Activated CD8-positive, alpha-beta T cell treated with anti-CD3 and anti-CD28 coated beads for 36 hours (primary cell): ENCODE data around the gene GNAI3. TPM values are rescaled to one million over a fixed set of nuclear protein-coding genes. Genes with fewer than 3 reads are reported as not detected.

ENCODE experiments used
- ATAC-seq: fragments of 200-7000 bp; cut with Tn5 transposase; one replicate; pipeline ENCODE4 v1.10.0; 2021; ENCODE audit warnings: mild to moderate bottlenecking, moderate library complexity
- CTCF ChIA-PET: fragments of 350-600 bp; sonication (Branson Sonifier 250); formaldehyde crosslinking; loops from one replicate; lab custom pipeline; 2021; ENCODE audit warnings: antibody characterized with exemption; lab: Charles Lee
- POLR2A ChIA-PET: fragments of 350-600 bp; sonication (Branson Sonifier 250); formaldehyde crosslinking; loops from one replicate; lab custom pipeline; 2021; ENCODE audit warnings: antibody characterized with exemption; lab: Charles Lee
- DNase-seq: peaks from one replicate; pipeline ENCODE4 v3.0.0-alpha.2; 2020
- H3K27ac Mint-ChIP-seq: one replicate; pipeline ENCODE4 v1.8.0; 2021; ENCODE audit warnings: mild to moderate bottlenecking, mixed read lengths
- H3K27me3 Mint-ChIP-seq: one replicate; pipeline ENCODE4 v1.8.0; 2021; ENCODE audit warnings: mixed read lengths
- H3K36me3 Mint-ChIP-seq: one replicate; pipeline ENCODE4 v1.8.0; 2021; ENCODE audit warnings: low read depth, mixed read lengths
- H3K4me1 Mint-ChIP-seq: one replicate; pipeline ENCODE4 v1.8.0; 2021; ENCODE audit warnings: low read depth, mixed read lengths
- H3K4me3 Mint-ChIP-seq: one replicate; pipeline ENCODE4 v1.8.0; 2021; ENCODE audit warnings: mild to moderate bottlenecking, moderate library complexity, mixed read lengths
- H3K9me3 Mint-ChIP-seq: one replicate; pipeline ENCODE4 v1.8.0; 2021; ENCODE audit warnings: mixed read lengths
- intact Hi-C: fragments of 100-400 bp; cut with micrococcal nuclease; formaldehyde crosslinking; loops from one replicate; pipeline ENCODE4 v1.10.0; 2022
- total RNA-seq, 2 experiments: library from RNA; stranded (reverse); gene quantifications; one replicate each; pipeline ENCODE4 v1.2.3, GENCODE V29; 2021
- TF ChIP-seq, protein P1 (sequence below): fragments of 200-600 bp; IDR thresholded peaks from one replicate; pipeline ENCODE4 v1.8.0; 2022; ENCODE audit warnings: antibody characterized with exemption, mild to moderate bottlenecking

Gene GNAI3
- total RNA-seq, 2 experiments from 2014 or later, result 7.5 to 7.7 TPM

GRCh38 chr1:109664671-109665070 is 116.3 kb downstream of the GNAI3 start:
- intact Hi-C loops, result no loop called here
- no peaks in the 10 kb centered on the region for H3K36me3 Mint-ChIP-seq
- H3K9me3 Mint-ChIP-seq, result no peaks in the 10 kb centered on the region
- DNase-seq, result no peak
- H3K27ac Mint-ChIP-seq, result no peak overlapping the region
- TF ChIP-seq, protein P1, sequence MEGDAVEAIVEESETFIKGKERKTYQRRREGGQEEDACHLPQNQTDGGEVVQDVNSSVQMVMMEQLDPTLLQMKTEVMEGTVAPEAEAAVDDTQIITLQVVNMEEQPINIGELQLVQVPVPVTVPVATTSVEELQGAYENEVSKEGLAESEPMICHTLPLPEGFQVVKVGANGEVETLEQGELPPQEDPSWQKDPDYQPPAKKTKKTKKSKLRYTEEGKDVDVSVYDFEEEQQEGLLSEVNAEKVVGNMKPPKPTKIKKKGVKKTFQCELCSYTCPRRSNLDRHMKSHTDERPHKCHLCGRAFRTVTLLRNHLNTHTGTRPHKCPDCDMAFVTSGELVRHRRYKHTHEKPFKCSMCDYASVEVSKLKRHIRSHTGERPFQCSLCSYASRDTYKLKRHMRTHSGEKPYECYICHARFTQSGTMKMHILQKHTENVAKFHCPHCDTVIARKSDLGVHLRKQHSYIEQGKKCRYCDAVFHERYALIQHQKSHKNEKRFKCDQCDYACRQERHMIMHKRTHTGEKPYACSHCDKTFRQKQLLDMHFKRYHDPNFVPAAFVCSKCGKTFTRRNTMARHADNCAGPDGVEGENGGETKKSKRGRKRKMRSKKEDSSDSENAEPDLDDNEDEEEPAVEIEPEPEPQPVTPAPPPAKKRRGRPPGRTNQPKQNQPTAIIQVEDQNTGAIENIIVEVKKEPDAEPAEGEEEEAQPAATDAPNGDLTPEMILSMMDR, result no peak
- no peak for ATAC-seq
- CTCF ChIA-PET, result interaction anchor here (0.9 kb wide), 1 partner anchor 25 kb away, joined by 4 read pairs; no protein-coding TSS in a partner anchor
- H3K27me3 Mint-ChIP-seq, result no peaks in the 10 kb centered on the region
- H3K4me3 Mint-ChIP-seq, result no peak overlapping the region
- H3K4me1 Mint-ChIP-seq, result peaks cover 15% of the 10 kb centered on the region
- POLR2A ChIA-PET, result interaction anchor here (0.5 kb wide), 1 partner anchor 679 kb away, joined by 3 read pairs; no protein-coding TSS in a partner anchor

DNA sequence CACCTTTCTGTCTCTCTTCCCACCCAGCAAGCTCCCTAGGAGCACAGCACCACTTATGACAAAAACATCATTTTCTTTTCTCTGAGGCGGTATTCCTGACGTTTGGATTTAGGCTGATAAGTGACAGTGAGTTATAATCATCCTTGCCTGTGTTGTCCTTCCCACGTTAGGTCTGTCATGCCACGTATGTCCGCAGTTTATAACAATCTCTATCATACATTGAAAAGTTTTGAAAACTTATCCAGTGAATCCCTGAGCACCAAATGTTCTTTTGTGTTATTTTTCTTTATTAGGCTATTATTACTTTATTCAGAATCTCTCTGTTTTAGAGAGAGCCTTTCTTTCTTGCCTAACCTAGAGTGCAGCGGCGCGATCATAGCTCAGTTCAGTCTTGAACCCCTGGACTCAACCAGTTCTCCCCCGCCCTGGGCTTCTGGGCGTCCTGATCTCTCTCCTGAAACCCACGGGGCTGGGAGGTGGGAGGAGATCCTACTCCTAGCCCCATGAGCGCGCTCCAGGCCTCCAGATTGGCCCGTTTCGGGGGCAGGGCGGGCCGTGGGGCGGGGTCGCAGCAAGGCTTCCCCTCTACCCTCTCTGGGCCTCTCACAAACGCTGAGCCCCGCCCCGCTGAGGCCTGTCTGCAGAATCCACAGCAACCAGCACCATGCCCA is 119.2 kb downstream of the GNAI3 start, which contains the start of gene GSTM2:
GSTM2 (plus strand) TSS at position 606 of the 671 bp plus-strand sequence; CDS start at position 665, 59 bp downstream.
- TF ChIP-seq, protein P1, result no peak
- CTCF ChIA-PET, result interaction anchor here (3.1 kb wide), 1 partner anchor 28 kb away, joined by 16 read pairs; no protein-coding TSS in a partner anchor
- DNase-seq (peak; percentile 91), ATAC-seq (peak; percentile 99)
- H3K36me3 Mint-ChIP-seq, result no peaks in the 10 kb centered on the region
- H3K4me3 Mint-ChIP-seq, result peak within 1 kb of the TSS; percentile 72
- H3K4me1 Mint-ChIP-seq, result peaks cover 21% of the 10 kb centered on the region
- H3K9me3 Mint-ChIP-seq, result no peaks in the 10 kb centered on the region
- H3K27me3 Mint-ChIP-seq, result no peaks in the 10 kb centered on the region
- H3K27ac Mint-ChIP-seq, result peak within 1 kb of the TSS; percentile 47
- POLR2A ChIA-PET, result interaction anchor here (1.1 to 1.5 kb wide), 3 partner anchors 9 to 19 kb away, joined by 3 to 4 read pairs (median 3); no protein-coding TSS in a partner anchor
- intact Hi-C loops, result no loop called here

Other genes starting within 250 kb of the GNAI3 start
- not detected for gene MYBPHL, start 241.6 kb upstream of the GNAI3 start, total RNA-seq
- 1 to 10 TPM; 2.5 to 3.2 TPM for gene SORT1, start 150.7 kb upstream of the GNAI3 start, total RNA-seq
- 100 to 1,000 TPM; 192 to 210 TPM for gene PSMA5, start 122.2 kb upstream of the GNAI3 start, total RNA-seq
- not detected for gene SYPL2, start 82.1 kb upstream of the GNAI3 start, total RNA-seq
- gene ATXN7L2, start 64.7 kb upstream of the GNAI3 start, total RNA-seq, result 10 to 100 TPM; 11.2 to 13.7 TPM
- 1 to 10 TPM; 7.0 to 9.5 TPM for gene CYB561D1, start 54.5 kb upstream of the GNAI3 start, total RNA-seq
- 1 to 10 TPM; 1.3 to 1.7 TPM for gene AMIGO1, start 38.9 kb upstream of the GNAI3 start, total RNA-seq
- under 1 TPM in 1 of 2 experiments, not detected in 1; 0.22 TPM for gene GPR61, start 8.7 kb upstream of the GNAI3 start, total RNA-seq
- gene GNAT2, start 71.0 kb downstream of the GNAI3 start, total RNA-seq, result under 1 TPM; 0.81 to 0.88 TPM
- gene AMPD2, start 71.2 kb downstream of the GNAI3 start, total RNA-seq, result 100 to 1,000 TPM; 107 to 119 TPM
- 10 to 100 TPM in 1 of 2 experiments, 1 to 10 TPM in 1; 8.3 to 10.5 TPM for gene GSTM4, start 107.5 kb downstream of the GNAI3 start, total RNA-seq
- gene GSTM2, start 119.4 kb downstream of the GNAI3 start, total RNA-seq, result 10 to 100 TPM; 13.6 to 16.2 TPM
- gene GSTM1, start 139.2 kb downstream of the GNAI3 start, total RNA-seq, result 10 to 100 TPM; 47.9 to 49.6 TPM
- under 1 TPM; 0.49 to 0.50 TPM for gene GSTM5, start 163.6 kb downstream of the GNAI3 start, total RNA-seq
- gene GSTM3, start 192.4 kb downstream of the GNAI3 start, total RNA-seq, result 10 to 100 TPM; 40.8 to 42.0 TPM
- not detected for gene EPS8L3, start 215.3 kb downstream of the GNAI3 start, total RNA-seq